DOHH2 (cell line): ENCODE results near the gene SERPINB7.

ENCODE experiments used
- EZH2phosphoT487 ChIP-seq: fragments of 200-600 bp; sonication (generic); IDR thresholded peaks from 2 replicates; pipeline ENCODE4 v1.6.1; 2017; ENCODE audit warnings: borderline replicate concordance, mild to moderate bottlenecking, antibody characterized with exemption, low read length, moderate library complexity, mixed read lengths
- TF ChIP-seq, protein P1 (sequence below): fragments of 200-600 bp; sonication (generic); IDR thresholded peaks from one replicate; pipeline ENCODE4 v1.5.1; 2014; ENCODE audit warnings: antibody characterized with exemption, mild to moderate bottlenecking, low read depth, low read length; ENCODE audit not compliant: poor library complexity, severe bottlenecking

DNA sequence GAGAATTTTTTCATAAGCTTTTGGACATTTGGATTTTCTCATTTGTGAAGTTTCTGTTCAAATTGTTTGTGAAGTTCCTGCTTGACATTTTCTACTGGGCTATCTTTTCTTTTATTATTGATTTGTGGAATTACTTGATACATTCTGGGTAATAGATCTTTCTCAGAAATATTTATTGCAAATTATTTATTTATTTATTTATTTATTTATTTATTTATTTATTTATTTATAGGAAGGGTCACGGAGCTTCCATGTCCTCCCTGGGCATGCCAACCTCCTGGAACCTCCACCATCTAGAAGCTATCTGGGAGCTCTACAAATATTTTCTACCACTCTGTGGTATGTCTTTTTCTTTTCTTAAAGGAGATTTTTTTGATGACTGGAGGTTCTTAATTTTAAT, 25.7 kb upstream of the SERPINB7 start:
- TF ChIP-seq, protein P1, sequence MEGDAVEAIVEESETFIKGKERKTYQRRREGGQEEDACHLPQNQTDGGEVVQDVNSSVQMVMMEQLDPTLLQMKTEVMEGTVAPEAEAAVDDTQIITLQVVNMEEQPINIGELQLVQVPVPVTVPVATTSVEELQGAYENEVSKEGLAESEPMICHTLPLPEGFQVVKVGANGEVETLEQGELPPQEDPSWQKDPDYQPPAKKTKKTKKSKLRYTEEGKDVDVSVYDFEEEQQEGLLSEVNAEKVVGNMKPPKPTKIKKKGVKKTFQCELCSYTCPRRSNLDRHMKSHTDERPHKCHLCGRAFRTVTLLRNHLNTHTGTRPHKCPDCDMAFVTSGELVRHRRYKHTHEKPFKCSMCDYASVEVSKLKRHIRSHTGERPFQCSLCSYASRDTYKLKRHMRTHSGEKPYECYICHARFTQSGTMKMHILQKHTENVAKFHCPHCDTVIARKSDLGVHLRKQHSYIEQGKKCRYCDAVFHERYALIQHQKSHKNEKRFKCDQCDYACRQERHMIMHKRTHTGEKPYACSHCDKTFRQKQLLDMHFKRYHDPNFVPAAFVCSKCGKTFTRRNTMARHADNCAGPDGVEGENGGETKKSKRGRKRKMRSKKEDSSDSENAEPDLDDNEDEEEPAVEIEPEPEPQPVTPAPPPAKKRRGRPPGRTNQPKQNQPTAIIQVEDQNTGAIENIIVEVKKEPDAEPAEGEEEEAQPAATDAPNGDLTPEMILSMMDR, result no peak
- TF ChIP-seq EZH2phosphoT487, result no peak
